Cardiac septum (tissue), 1 donor: ENCODE data around the gene MSANTD1. TPM values are rescaled to one million over a fixed set of nuclear protein-coding genes. Genes with fewer than 3 reads are reported as not detected.
A peak's percentile ranks its signal among the peaks of the same experiment; 100 is the strongest.
"Not testable (repeated sequence)": the region's sequence is repeated elsewhere in the genome, so short reads cannot be mapped to it uniquely, and the experiment has no call there.

Experiments used
- DNase-seq: peaks from one replicate; pipeline ENCODE4 v3.0.0-alpha.2; 2020; ENCODE audit warnings: low spot score
- intact Hi-C: fragments of 100-400 bp; cut with DNase I; formaldehyde crosslinking; loops from one replicate; pipeline ENCODE4 v1.14.0; 2022
- total RNA-seq: library from RNA; stranded (reverse); fragmentation: NEBNext Ultra II Directional; extraction: Animal tissue kit (Norgen Biotek cat#: 25700); gene quantifications from one replicate; pipeline ENCODE4 v1.2.1, GENCODE V29; 2021
- donor health status: DM: no; HTN: no; CAD: no.

Gene MSANTD1
- total RNA-seq, 1 donor from 2014 or later = 1.1 TPM

DNA sequence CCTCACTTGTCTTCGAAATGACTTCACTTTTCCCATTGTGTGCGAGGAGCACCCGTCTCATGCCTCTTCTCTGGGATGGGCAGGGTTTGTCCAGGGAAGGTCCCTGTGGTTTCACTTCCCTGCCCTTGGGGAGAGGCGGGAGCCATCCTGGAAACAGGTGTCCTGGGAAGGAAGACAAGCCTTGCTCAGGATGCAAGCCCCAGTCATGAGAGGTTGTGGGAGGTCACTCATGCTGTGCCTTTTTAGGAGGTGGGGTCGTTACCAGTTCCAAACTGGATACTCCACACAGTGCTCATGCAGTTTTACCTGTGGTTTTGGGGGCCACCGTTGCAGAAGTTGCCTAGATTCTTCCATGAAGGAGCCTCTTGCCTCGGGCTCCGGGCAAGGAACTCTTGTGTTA lies 47.7 kb downstream of the MSANTD1 start:
- intact Hi-C loops = no loop called here
- DNase-seq = peak; percentile 66

DNA sequence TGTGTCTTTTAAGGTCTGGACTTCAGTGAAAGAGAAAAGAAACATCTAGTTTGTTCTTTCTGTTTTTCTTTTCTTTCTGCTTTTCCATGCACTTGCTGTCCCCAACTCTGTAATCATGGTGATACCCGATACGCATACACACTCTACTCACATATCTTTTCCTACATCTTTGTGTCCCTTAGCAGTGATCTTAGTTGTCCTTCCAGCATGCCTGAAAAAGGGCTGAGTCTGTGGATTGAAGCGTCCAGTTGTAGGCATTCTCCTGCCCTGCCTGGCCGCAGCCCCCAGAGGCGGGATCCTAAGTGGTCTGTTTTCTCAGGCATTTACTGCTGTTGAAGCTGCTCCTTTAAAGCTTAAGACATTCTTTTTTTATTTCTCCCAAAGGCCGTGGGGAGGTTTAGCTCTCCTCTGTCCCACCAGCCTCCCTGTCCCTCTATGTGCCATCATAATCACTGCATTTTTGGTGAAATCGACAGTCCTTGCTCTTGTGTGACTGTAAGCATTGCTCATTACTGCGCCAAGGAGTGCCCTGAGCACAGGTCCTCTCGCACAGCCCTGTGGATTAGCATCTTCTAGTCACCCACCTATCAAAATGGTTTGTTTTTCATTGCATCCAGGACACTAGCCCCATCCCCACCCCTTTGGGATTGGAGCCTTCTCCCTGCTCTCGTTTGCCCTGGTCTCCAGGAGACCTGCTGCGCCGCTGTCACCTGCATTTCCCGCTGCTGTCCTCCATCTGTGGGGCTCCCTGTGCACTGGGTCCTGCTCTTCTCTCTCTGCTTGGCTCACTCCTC lies 48.3 kb downstream of the MSANTD1 start:
- peak; percentile 15 for DNase-seq
- intact Hi-C loops = no loop called here

DNA sequence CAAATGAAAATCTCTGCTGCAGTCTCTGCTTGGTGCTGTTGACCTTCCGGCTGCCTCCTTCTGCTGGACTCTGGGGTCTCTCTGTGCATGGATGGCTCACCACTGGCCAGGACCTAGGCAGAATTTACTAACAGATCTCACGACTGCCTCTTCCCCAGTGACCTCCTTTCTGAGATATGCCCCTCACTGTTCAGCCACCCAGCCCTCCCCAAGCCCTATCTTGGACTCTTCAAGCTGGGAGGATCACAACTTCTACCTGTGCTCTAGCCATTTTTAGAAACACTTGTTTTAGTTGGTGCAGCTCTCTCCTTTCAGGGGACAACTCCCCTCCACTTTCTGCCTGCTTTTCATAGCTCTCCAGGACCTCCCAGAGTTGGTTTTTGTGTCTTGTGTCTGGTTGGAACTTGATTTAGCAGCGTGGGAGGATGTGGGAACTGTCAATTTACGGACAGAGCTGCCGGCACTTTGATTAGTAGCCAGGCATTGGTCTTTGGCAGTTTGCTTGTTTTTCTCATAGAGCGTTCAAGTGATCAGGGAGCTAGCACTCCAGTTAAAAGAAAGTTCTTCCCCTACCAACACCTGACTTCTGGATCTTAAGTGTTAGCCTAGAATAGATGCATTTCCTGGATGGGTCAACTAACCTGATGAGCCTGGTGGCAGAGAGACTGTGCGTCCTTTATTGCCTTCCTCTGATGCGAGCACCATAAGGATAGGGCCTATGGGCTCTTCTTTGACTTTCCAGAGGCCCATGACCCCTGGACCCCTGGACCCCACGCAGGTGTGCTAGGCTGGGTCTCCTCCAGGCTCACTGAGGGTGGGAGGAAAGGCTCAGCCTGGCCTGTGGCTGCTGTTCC lies 50.4 kb downstream of the MSANTD1 start:
- intact Hi-C loops = no loop called here
- no peak for DNase-seq

DNA sequence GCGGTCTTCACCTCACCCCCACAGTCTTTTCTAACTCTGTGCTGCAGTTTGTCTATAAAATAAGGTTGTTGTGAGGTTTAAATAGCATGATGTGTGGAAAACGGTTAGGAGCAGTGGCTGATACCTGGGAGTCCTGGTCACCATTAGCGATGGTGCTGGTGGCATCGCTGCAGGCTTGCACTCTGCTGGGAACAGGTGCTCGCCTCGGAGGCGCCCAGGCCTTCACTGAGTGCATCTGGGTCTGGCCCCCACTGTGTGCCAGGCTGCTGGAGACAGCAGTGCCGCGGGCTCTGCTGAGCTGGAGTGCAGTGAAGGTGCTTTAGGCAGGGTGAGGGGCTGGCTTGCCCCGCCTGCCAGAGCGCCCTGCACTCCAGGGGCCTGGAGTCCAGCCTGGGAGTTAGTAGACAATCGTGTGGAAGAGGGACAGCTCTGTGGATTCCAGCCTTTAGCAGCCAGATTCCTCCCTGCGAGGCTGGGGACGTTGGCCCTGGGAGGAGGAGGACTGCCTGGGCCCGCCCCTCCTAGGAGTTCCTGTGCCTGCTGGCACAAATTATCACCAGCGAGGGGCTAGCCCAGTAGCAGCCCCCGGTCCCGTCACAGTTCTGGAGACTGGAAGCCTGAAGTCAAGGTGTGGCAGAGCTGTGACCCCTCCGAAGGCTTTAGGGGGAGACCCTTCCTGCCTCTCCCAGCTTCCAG lies 51.2 kb downstream of the MSANTD1 start:
- peak; percentile 59 for DNase-seq
- intact Hi-C loops = no loop called here

DNA sequence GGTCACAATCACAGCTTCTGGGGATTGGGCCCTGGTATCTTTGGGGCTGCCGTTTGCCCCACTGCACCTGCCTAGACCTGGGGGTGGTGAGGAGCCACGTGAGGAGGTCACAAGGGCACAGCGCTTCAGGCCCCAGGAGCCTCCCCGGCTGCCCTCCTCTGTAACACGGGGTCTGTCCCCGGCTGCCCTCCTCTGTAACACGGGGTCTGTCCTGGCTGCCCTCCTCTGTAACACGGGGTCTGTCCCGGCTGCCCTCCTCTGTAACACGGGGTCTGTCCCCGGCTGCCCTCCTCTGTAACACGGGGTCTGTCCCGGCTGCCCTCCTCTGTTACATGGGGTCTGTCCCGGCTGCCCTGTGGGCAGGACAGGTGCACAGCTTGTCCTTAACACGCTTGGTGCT lies 51.9 kb downstream of the MSANTD1 start:
- DNase-seq = peak; percentile 44
- intact Hi-C loops = not testable (repeated sequence)

DNA sequence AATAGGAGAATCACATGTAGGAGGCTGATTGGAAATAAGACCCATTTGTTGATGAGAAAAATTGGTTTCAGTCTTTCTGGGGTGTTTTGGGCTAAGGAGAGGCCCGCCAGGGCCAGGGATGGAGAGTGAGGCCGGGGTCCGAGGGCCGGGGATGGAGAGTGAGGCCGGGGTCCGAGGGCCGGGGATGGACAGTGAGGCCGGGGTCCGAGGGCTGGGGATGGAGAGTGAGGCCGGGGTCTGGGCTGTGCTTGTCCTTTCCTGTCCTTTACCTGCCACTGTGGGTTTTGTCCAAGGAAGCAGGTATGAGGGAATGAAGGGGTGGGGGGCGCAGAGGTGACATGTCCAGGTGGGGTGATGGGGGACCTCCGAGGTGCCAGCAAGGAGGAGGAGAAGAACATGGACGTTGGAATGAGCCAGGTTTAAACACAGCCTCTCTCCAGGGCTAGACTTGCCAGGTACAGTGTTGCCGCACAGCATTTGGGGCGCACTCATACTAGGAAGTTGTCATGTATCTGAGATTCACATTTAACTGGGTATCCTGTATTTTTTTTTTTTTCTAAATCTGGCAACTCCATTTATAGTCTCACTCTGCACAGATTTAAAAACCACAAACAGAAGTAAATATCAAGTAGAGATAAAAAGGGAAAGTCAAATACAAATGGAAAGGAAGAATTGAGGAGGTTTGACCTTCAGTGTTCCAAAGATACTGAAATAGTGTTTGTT lies 52.7 kb downstream of the MSANTD1 start:
- intact Hi-C loops = no loop called here
- peak; percentile 44 for DNase-seq

DNA sequence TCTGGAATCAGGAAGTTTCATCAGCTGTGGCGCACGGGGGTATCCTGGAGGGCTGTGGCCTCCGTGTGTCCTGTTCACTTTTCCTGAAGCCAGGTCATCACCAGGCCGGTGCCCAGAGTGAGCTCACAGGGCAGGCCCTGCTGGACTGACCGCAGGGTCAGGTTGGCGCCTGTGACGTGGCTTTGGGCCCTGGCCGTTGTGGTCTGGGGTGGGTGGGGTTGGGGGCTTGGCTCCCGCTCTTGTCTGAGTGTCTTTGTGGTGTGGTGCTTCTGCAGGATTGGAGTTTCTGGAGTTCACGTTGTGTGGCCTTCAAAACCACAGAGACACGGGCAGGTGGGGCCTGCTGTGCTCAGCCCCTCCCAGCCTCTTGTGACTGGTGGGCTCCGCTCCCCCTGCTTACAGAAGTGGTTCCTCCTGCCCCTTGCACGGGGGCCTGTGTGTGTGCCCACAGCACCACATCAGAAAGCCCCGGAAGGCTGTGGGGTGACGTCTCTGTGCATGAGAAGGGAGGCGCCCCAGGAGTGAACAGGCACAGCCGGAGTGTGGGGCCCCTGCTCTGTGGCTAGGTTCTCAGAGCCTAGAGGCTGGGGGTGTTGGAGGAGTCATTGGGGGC lies 53.3 kb downstream of the MSANTD1 start:
- peak; percentile 71 for DNase-seq
- intact Hi-C loops = no loop called here

DNA sequence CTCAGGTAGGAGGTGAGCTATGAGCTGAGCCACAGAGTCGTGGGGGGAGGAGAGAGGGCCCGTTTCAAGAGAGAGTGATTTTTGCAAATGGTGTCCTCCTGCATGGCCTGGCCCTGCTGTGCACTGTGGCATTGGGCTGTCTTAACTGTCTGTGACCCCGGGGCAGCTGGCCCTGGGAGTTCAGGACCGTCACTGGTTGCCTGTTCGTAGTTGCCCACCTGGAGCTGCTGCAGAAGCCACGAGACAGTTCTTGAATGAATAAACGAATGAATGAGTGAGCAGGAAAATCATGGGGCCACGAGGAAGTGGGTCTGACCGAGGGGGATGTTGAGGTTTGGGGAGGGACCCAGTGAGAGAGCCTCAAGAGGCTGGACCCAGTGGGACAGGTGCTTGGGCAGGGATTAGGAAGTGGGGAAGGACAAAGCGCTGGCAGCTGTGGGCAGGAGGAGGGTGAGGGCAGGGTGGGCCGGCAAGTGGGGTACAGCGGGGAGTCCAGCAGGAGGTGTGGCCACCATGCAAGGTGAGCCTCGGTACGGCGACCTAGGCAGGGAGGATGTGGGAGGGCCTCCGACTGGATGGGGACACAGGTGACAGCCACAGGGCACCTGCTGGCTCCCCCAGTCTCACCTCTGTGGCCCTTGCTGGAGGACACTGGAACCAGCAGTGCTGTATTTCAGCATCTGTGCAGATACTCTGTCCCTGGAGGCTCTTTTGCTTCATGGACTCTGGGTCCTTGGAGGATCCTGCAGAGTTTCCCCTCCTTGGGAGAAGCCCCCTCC lies 54.0 kb downstream of the MSANTD1 start:
- intact Hi-C loops = no loop called here
- DNase-seq = peak; percentile 47

DNA sequence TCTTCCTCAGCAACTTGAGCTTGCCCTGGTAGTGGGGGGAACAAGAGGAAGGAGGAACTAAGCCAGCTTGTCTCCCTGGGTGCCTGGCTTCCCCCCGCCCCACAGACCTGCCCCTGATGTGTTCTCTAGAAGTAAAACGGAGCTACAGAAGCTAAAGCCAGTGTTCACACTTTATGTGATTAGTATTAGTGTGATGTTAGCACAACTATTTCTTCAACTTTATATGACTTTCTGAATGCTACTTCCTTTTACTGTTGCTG lies 54.5 kb downstream of the MSANTD1 start:
- peak; percentile 53 for DNase-seq
- intact Hi-C loops = no loop called here

DNA sequence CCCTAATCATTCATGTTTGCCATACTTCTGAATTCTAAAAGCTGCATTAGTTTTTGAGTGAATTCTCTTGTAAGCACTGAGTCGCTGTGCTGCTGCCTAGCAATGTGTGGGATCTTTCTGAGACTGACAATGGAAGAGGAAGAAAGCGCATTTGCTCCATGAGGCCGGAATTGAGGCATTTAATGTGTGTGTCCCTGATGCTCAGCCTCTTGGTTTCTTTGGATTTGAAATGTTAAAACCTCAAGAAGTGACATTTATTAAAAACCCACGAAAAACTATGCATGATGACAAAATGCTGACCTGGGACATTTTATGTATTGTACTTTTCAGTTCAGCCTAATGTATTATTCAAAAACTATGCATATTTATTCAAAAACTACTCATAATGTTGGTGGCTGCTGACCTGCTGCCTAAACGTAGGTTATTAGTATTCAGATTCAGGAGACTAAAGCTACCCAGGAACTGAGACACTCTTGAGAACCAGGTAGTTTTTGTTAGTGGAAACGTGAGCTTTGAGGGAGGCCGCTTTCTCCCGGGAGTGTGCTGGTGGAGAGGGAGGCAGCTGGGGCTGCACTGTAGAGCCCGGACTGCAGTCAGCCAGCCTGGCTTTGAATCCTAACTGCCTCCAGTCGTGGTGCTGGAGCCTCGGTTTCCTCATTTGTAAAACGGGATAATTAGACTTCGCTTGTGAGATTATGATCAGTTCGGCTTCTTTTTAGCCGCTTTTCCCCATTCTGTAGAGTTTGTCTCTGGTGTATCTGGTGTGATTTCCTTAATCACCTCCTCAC lies 55.2 kb downstream of the MSANTD1 start:
- peak; percentile 51 for DNase-seq
- intact Hi-C loops = no loop called here

DNA sequence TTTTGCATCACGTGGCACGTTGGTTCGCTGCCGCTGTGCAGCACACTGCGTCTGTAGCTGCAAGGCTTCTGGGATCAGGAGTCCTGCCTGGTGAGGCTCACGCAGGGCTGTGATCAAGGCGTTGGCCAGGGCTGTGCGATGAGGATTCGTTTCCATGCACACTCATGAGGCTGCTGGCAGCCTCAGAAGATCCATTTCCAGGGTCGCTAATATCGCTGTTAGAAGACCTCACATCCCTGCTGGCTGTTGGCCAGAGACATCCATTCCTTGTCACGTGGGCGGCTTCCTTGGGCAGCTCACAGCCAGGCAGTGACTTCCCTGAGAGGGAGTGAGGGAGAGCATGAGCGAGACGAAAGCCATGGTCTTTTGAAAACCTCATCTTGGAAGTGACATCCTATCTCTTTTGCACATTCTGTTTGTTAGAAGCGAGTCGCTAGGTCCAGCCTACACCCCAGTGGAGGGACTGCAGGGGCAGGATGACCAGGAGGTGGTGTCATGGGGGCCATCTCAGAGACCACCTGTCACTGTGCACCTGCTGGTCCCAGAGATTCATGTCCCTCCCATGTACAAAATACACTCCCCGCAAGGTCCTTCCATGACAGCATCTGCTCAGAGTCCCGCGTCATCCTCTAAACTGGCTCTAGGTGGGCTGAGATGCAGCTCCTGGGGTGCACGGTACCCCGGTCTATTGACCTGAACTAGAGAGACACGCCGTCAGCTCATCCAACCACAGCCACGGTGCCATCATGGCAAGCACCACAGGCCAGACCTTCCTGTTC lies 56.1 kb downstream of the MSANTD1 start:
- intact Hi-C loops = no loop called here
- peak; percentile 63 for DNase-seq

DNA sequence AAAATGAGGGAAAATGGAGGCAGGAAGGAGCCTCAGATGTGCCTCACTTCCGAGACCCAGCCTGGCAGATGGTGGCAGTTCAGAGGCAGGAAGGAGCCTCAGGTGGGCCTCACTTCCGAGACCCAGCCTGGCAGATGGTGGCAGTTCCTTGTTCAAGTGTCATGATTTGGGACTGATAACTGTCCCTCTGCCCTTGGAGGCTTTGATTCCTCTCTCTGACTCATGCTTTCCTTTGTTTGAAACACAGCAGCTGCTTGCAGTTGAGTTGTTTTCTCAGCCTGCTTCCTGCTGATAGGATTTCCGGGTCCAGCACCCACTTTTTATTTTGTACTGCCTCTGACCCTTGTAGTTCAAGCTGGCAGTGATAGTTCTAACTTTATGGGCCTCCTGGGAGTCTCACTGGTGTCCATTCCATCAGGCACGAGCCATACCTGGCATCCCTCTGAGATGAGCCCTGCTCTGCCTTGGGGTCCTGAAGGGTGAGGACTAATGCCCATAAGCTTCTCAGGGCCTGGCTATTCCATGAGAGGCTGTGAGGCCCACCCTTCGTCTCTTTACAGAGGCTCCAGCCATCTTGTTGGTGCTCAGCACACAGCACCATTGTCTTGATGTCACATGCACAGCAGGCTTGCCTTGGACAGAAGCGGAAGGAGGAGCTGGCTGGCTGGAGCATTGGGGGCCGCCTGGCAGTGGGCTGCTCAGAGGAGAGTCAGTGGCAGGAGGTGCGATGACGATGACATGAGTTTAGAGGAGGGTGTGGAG lies 56.8 kb downstream of the MSANTD1 start:
- peak; percentile 61 for DNase-seq
- intact Hi-C loops = no loop called here

Other genes starting within 250 kb of the MSANTD1 start
- gene HTT-AS, start 174.6 kb upstream of the MSANTD1 start, total RNA-seq = not detected
- 35.1 TPM for gene HTT, start 174.5 kb upstream of the MSANTD1 start, total RNA-seq
- gene RGS12, start 43.9 kb downstream of the MSANTD1 start, total RNA-seq = 19.1 TPM
- 0.38 TPM for gene HGFAC, start 192.8 kb downstream of the MSANTD1 start, total RNA-seq
- gene DOK7, start 214.1 kb downstream of the MSANTD1 start, total RNA-seq = 62.7 TPM